GM23248 (cell line): ENCODE results near the gene RPH3AL.

Experiments
- EZH2 ChIP-seq: fragments of 200-600 bp; sonication (generic); IDR thresholded peaks from 2 replicates; pipeline ENCODE4 v1.6.1; 2018; ENCODE audit warnings: antibody characterized with exemption, mild to moderate bottlenecking; ENCODE audit not compliant: insufficient read depth, poor library complexity, severe bottlenecking
- EZH2phosphoT487 ChIP-seq: fragments of 200-600 bp; sonication (generic); IDR thresholded peaks from 2 replicates; pipeline ENCODE4 v1.6.1; 2018; ENCODE audit warnings: antibody characterized with exemption, moderate library complexity, mild to moderate bottlenecking, low read depth; ENCODE audit not compliant: insufficient read depth

DNA sequence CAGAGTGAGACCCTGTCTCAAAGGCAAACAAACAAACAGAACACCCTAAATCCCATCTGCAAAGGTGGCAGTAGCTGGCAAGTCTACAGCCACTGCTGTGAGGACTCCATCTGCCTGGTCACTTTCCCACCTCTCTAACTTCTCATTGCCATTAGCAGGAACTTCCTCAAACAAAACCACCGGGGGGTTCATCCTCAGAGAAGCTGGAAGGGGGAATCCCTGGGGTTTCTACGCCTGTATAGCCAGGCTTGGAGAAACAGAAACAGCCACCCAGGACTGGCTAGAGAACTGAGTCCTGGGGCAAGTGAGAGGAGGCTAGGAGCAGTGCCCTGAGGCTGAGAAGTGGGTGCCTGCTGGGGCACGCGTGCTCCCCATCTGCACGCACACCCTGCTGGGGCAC, 7.3 kb downstream of the RPH3AL start:
- TF ChIP-seq EZH2 (no peak), EZH2phosphoT487 (no peak)
